ENCODE measurements around the gene IFT22.
"Not testable (repeated sequence)": the region's sequence is repeated elsewhere in the genome, so short reads cannot be mapped to it uniquely, and the experiment has no call there.

DNA sequence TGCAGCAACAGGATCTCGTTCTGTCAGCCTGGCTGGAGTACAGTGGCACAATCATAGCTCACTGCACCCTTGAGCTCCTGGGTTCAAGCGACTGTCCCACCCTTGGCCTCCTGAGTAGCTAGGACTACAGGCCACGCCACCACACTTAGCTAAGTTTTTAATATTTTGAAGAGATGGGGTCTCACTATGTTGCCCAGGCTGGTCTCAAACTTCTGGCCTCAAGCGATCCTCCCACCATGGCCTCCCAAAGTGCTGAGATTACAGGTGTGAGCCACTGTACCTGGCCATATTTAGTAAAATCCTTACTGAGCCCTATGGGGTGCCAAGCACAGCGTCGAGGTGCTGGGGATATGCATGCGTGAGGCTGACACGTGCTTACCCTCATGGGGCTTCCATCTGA, 40.7 kb downstream of the IFT22 start:
- not testable (repeated sequence) for TF ChIP-seq EZH2 (IDR thresholded peaks at IDR 0.05; ENCODE audit: insufficient read depth, poor library complexity, severe bottlenecking); EZH2phosphoT487 (IDR thresholded peaks at IDR 0.05; ENCODE audit: insufficient read depth, low read depth)
